Measurements from ENCODE around the gene ACKR3.

Gene ACKR3

GRCh38 chr2:236550290-236550689 is 19.3 kb upstream of the ACKR3 start:
- Histone ChIP-seq H3K27me3 (ENCODE audit: low read depth, low read length) (no peaks in the 10 kb centered on the region), H3K4me1 (ENCODE audit: control insufficient read depth in 1 of 2, insufficient read depth in 2 of 2, low read length in 2 of 2) (peaks cover 0 to 4% of the 10 kb centered on the region in 2 donors), H3K4me3 (ENCODE audit: low read depth in 1 of 2, low read length in 2 of 2) (no peak overlapping the region), H3K36me3 (ENCODE audit: control insufficient read depth in 1 of 2, insufficient read depth in 2 of 2, low read length in 2 of 2) (no peaks in the 10 kb centered on the region), H3K9me3 (ENCODE audit: control insufficient read depth in 1 of 2, low read length in 2 of 2) (no peaks in the 10 kb centered on the region), H3K27ac (ENCODE audit: low read length) (no peak overlapping the region)

- H3K36me3 ChIP-seq (ENCODE audit: control insufficient read depth in 1 of 2, insufficient read depth in 2 of 2, low read length in 2 of 2) = no peaks in the 10 kb centered on the region
- H3K4me3 ChIP-seq (ENCODE audit: low read depth in 1 of 2, low read length in 2 of 2) = no peak overlapping the region
- H3K27me3 ChIP-seq (ENCODE audit: low read depth, low read length) = no peaks in the 10 kb centered on the region
- no peak overlapping the region for H3K27ac ChIP-seq (ENCODE audit: low read length)
- H3K9me3 ChIP-seq (ENCODE audit: control insufficient read depth in 1 of 2, low read length in 2 of 2) = no peaks in the 10 kb centered on the region
- peaks cover 0 to 4% of the 10 kb centered on the region in 2 donors for H3K4me1 ChIP-seq (ENCODE audit: control insufficient read depth in 1 of 2, insufficient read depth in 2 of 2, low read length in 2 of 2)
Observed at GRCh38 chr2:236550701-236551465, 18.7 kb upstream of the ACKR3 start.

GRCh38 chr2:236551471-236552211 is 18.0 kb upstream of the ACKR3 start:
- Histone ChIP-seq H3K36me3 (ENCODE audit: control insufficient read depth in 1 of 2, insufficient read depth in 2 of 2, low read length in 2 of 2) (no peaks in the 10 kb centered on the region), H3K27ac (ENCODE audit: low read length) (no peak overlapping the region), H3K27me3 (ENCODE audit: low read depth, low read length) (no peaks in the 10 kb centered on the region), H3K4me3 (ENCODE audit: low read depth in 1 of 2, low read length in 2 of 2) (no peak overlapping the region), H3K4me1 (ENCODE audit: control insufficient read depth in 1 of 2, insufficient read depth in 2 of 2, low read length in 2 of 2) (peaks cover 0 to 4% of the 10 kb centered on the region in 2 donors), H3K9me3 (ENCODE audit: control insufficient read depth in 1 of 2, low read length in 2 of 2) (no peaks in the 10 kb centered on the region)

GRCh38 chr2:236552212-236552542 is 17.4 kb upstream of the ACKR3 start:
- no peaks in the 10 kb centered on the region for H3K36me3 ChIP-seq (ENCODE audit: control insufficient read depth in 1 of 2, insufficient read depth in 2 of 2, low read length in 2 of 2)
- no peak overlapping the region for H3K4me3 ChIP-seq (ENCODE audit: low read depth in 1 of 2, low read length in 2 of 2)
- H3K27ac ChIP-seq (ENCODE audit: low read length) = no peak overlapping the region
- no peaks in the 10 kb centered on the region for H3K27me3 ChIP-seq (ENCODE audit: low read depth, low read length)
- no peaks in the 10 kb centered on the region for H3K9me3 ChIP-seq (ENCODE audit: control insufficient read depth in 1 of 2, low read length in 2 of 2)
- peaks cover 0 to 4% of the 10 kb centered on the region in 2 donors for H3K4me1 ChIP-seq (ENCODE audit: control insufficient read depth in 1 of 2, insufficient read depth in 2 of 2, low read length in 2 of 2)

GRCh38 chr2:236552581-236553363 is 16.9 kb upstream of the ACKR3 start:
- H3K27ac ChIP-seq (ENCODE audit: low read length) = no peak overlapping the region
- H3K27me3 ChIP-seq (ENCODE audit: low read depth, low read length) = no peaks in the 10 kb centered on the region
- H3K9me3 ChIP-seq (ENCODE audit: control insufficient read depth in 1 of 2, low read length in 2 of 2) = no peaks in the 10 kb centered on the region
- no peak overlapping the region for H3K4me3 ChIP-seq (ENCODE audit: low read depth in 1 of 2, low read length in 2 of 2)
- peaks cover 0 to 4% of the 10 kb centered on the region in 2 donors for H3K4me1 ChIP-seq (ENCODE audit: control insufficient read depth in 1 of 2, insufficient read depth in 2 of 2, low read length in 2 of 2)
- H3K36me3 ChIP-seq (ENCODE audit: control insufficient read depth in 1 of 2, insufficient read depth in 2 of 2, low read length in 2 of 2) = no peaks in the 10 kb centered on the region

DNA sequence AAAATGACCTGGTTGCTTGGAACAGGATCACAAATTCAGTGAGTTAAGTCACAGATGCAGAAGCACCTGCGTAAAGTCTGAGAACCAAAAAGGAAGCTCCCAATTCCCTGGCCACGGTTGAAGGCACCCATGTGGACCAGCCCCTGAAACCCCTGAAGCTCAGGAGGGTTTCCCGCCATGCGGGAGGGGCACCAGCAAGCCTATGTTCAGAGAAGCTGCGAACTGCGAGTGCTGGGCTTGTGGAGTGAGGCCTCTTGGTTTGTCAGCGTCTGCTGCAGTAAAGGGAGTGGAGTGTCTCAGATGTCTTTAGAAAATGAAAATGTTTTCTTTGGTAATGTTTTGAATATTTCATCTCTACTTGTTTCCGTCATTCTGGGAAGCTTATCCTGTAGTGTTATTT is 16.1 kb upstream of the ACKR3 start:
- Histone ChIP-seq H3K27ac (ENCODE audit: low read length) (no peak overlapping the region), H3K27me3 (ENCODE audit: low read depth, low read length) (no peaks in the 10 kb centered on the region), H3K4me1 (ENCODE audit: control insufficient read depth in 1 of 2, insufficient read depth in 2 of 2, low read length in 2 of 2) (peaks cover 0 to 2% of the 10 kb centered on the region in 2 donors)

GRCh38 chr2:236554629-236555282 is 14.9 kb upstream of the ACKR3 start:
- Histone ChIP-seq H3K27me3 (ENCODE audit: low read depth, low read length) (no peaks in the 10 kb centered on the region), H3K9me3 (ENCODE audit: control insufficient read depth in 1 of 2, low read length in 2 of 2) (no peaks in the 10 kb centered on the region), H3K4me3 (ENCODE audit: low read depth in 1 of 2, low read length in 2 of 2) (no peak overlapping the region), H3K36me3 (ENCODE audit: control insufficient read depth in 1 of 2, insufficient read depth in 2 of 2, low read length in 2 of 2) (no peaks in the 10 kb centered on the region), H3K27ac (ENCODE audit: low read length) (no peak overlapping the region), H3K4me1 (ENCODE audit: control insufficient read depth in 1 of 2, insufficient read depth in 2 of 2, low read length in 2 of 2) (no peaks in the 10 kb centered on the region)

More for the DNA sequence above, 16.1 kb upstream of the ACKR3 start:
- no peak overlapping the region for H3K4me3 ChIP-seq (ENCODE audit: low read depth in 1 of 2, low read length in 2 of 2)
- no peaks in the 10 kb centered on the region for H3K9me3 ChIP-seq (ENCODE audit: control insufficient read depth in 1 of 2, low read length in 2 of 2)
- no peaks in the 10 kb centered on the region for H3K36me3 ChIP-seq (ENCODE audit: control insufficient read depth in 1 of 2, insufficient read depth in 2 of 2, low read length in 2 of 2)

GRCh38 chr2:236555481-236555880 is 14.1 kb upstream of the ACKR3 start:
- Histone ChIP-seq H3K9me3 (ENCODE audit: control insufficient read depth in 1 of 2, low read length in 2 of 2) (no peaks in the 10 kb centered on the region), H3K36me3 (ENCODE audit: control insufficient read depth in 1 of 2, insufficient read depth in 2 of 2, low read length in 2 of 2) (no peaks in the 10 kb centered on the region), H3K4me1 (ENCODE audit: control insufficient read depth in 1 of 2, insufficient read depth in 2 of 2, low read length in 2 of 2) (no peaks in the 10 kb centered on the region), H3K4me3 (ENCODE audit: low read depth in 1 of 2, low read length in 2 of 2) (no peak overlapping the region), H3K27ac (ENCODE audit: low read length) (no peak overlapping the region), H3K27me3 (ENCODE audit: low read depth, low read length) (no peaks in the 10 kb centered on the region)

- Histone ChIP-seq H3K4me3 (ENCODE audit: low read depth in 1 of 2, low read length in 2 of 2) (no peak overlapping the region), H3K27me3 (ENCODE audit: low read depth, low read length) (no peaks in the 10 kb centered on the region), H3K4me1 (ENCODE audit: control insufficient read depth in 1 of 2, insufficient read depth in 2 of 2, low read length in 2 of 2) (no peaks in the 10 kb centered on the region), H3K36me3 (ENCODE audit: control insufficient read depth in 1 of 2, insufficient read depth in 2 of 2, low read length in 2 of 2) (no peaks in the 10 kb centered on the region), H3K9me3 (ENCODE audit: control insufficient read depth in 1 of 2, low read length in 2 of 2) (no peaks in the 10 kb centered on the region), H3K27ac (ENCODE audit: low read length) (no peak overlapping the region)
Observed at GRCh38 chr2:236557306-236558030, 12.2 kb upstream of the ACKR3 start.

DNA sequence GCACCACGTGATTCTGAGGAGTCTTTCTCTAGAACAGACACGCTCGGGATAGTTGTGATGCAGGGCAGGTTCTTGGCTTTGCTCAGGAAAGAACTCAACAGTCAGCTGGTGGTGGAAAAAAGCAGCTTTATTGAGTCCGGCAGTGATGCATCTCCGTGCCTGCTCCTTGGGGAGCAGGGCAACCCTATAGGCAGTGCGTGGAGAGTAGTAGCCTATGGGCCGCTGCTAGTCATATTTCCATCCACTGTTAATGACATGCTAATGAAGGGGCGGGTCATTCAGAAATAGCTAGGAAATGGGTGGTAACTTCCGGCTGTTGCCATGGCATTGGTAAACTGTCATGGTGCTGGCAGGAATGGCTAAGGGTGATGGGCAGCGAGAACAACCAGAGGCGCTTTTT is 11.6 kb upstream of the ACKR3 start:
- H3K27ac ChIP-seq (ENCODE audit: low read length) = no peak overlapping the region
- H3K4me3 ChIP-seq (ENCODE audit: low read depth in 1 of 2, low read length in 2 of 2) = no peak overlapping the region
- no peaks in the 10 kb centered on the region for H3K4me1 ChIP-seq (ENCODE audit: control insufficient read depth in 1 of 2, insufficient read depth in 2 of 2, low read length in 2 of 2)
- no peaks in the 10 kb centered on the region for H3K36me3 ChIP-seq (ENCODE audit: control insufficient read depth in 1 of 2, insufficient read depth in 2 of 2, low read length in 2 of 2)
- H3K9me3 ChIP-seq (ENCODE audit: control insufficient read depth in 1 of 2, low read length in 2 of 2) = no peaks in the 10 kb centered on the region
- no peaks in the 10 kb centered on the region for H3K27me3 ChIP-seq (ENCODE audit: low read depth, low read length)

All from muscle layer of duodenum (tissue), 2 donors.